HepG2 (cell line): ENCODE results near the gene TMEM221. TPM values are rescaled to one million over a fixed set of nuclear protein-coding genes. Genes with fewer than 3 reads are reported as not detected.

Experiments
- ATF4 ChIP-seq, 2 experiments: fragments of 450-650 bp in 1 of 2; sonication (generic) in 1 of 2; formaldehyde crosslinking; IDR thresholded peaks; 2 replicates each; pipeline versions ENCODE4 v1.5.0 to v1.8.0; 2020 to 2022; ENCODE audit warnings: mild to moderate bottlenecking in 1 of 2, missing genetic modification reagents in 1 of 2
- DNMT3B ChIP-seq: conservative IDR thresholded peaks from 2 replicates; pipeline ENCODE4 v1.6.1; 2016; ENCODE audit warnings: missing biosample characterization, control low read depth
- FOSL2 ChIP-seq: sonication (generic); formaldehyde crosslinking; IDR thresholded peaks from 2 replicates; pipeline ENCODE4 v1.4.0; 2020; ENCODE audit warnings: missing genetic modification reagents
- KDM2A ChIP-seq: sonication (generic); formaldehyde crosslinking; IDR thresholded peaks from 2 replicates; pipeline ENCODE4 v1.4.0; 2020; ENCODE audit warnings: low read depth, missing genetic modification reagents, borderline replicate concordance
- KIAA2018 ChIP-seq: sonication (generic); formaldehyde crosslinking; IDR thresholded peaks from 2 replicates; pipeline ENCODE4 v1.5.0; 2020; ENCODE audit warnings: mild to moderate bottlenecking, missing genetic modification reagents, borderline replicate concordance
- MTERF4 ChIP-seq: sonication (generic); formaldehyde crosslinking; IDR thresholded peaks from 2 replicates; pipeline ENCODE4 v1.8.0; 2023; ENCODE audit warnings: mild to moderate bottlenecking, missing genetic modification reagents
- MXD1 ChIP-seq: sonication (generic); formaldehyde crosslinking; IDR thresholded peaks from 2 replicates; pipeline ENCODE4 v1.4.0; 2020; ENCODE audit warnings: mild to moderate bottlenecking, missing genetic modification reagents
- NCOA5 ChIP-seq: sonication (generic); formaldehyde crosslinking; IDR thresholded peaks from 2 replicates; pipeline ENCODE4 v1.4.0; 2020; ENCODE audit warnings: missing genetic modification reagents
- NFKBIZ ChIP-seq: IDR thresholded peaks from 2 replicates; pipeline ENCODE4 v1.6.1; 2018; ENCODE audit warnings: missing genetic modification reagents, missing compliant biosample characterization
- SNRNP70 ChIP-seq: fragments of 200-400 bp; formaldehyde crosslinking; IDR thresholded peaks from 2 replicates; pipeline ENCODE4 v1.6.1; 2017; ENCODE audit warnings: mild to moderate bottlenecking, low read depth, low read length, moderate library complexity
- SRF ChIP-seq: IDR thresholded peaks from 2 replicates; pipeline ENCODE4 v1.6.1; 2011; ENCODE audit warnings: mild to moderate bottlenecking, low read depth, low read length, moderate library complexity
- ZEB1 ChIP-seq: IDR thresholded peaks from 2 replicates; pipeline ENCODE4 v1.6.1; 2012; ENCODE audit warnings: mild to moderate bottlenecking, low read depth, inconsistent platforms; ENCODE audit not compliant: insufficient replicate concordance
- ZFP62 ChIP-seq: sonication (generic); formaldehyde crosslinking; IDR thresholded peaks from 2 replicates; pipeline ENCODE4 v1.4.0; 2020; ENCODE audit warnings: missing genetic modification reagents
- ZNF709 ChIP-seq: sonication (generic); formaldehyde crosslinking; IDR thresholded peaks from 2 replicates; pipeline ENCODE4 v1.5.0; 2020; ENCODE audit warnings: mild to moderate bottlenecking, missing genetic modification reagents
- ZNF737 ChIP-seq: sonication (generic); formaldehyde crosslinking; IDR thresholded peaks from 2 replicates; pipeline ENCODE4 v1.5.0; 2020; ENCODE audit warnings: missing genetic modification reagents, mild to moderate bottlenecking, borderline replicate concordance
- ZNF749 ChIP-seq: sonication (generic); formaldehyde crosslinking; IDR thresholded peaks from 2 replicates; pipeline ENCODE4 v1.8.0; 2022; ENCODE audit warnings: mild to moderate bottlenecking, missing genetic modification reagents, moderate library complexity, borderline replicate concordance
- polyA plus RNA-seq, 8 experiments: library from polyadenylated mRNA; depleted of rRNA in 3 of 8; stranded (reverse) in 7 of 8; unstranded in 1 of 8; fragments of >200 nt; fragmentation: Illumina TruSeq in 4 of 8; extraction: Trizol in 4 of 8; gene quantifications; 2 replicates each; pipeline versions ENCODE4 v1.2.1 to v1.2.3, GENCODE V29; 2011 to 2016; ENCODE audit warnings: low read depth in 4 of 8, missing spikeins in 1 of 8, mixed read lengths in 1 of 8; ENCODE audit not compliant: insufficient read depth in 1 of 8
- total RNA-seq, 5 experiments: library from RNA; depleted of rRNA; stranded (reverse); fragments of >200 nt; fragmentation: Illumina TruSeq; extraction: Trizol; gene quantifications; 2 replicates each; pipeline ENCODE4 v1.2.3, GENCODE V29; 2016; ENCODE audit warnings: low read depth in 1 of 5
- TF ChIP-seq, protein P1 (sequence below): sonication (generic); formaldehyde crosslinking; IDR thresholded peaks from 2 replicates; pipeline ENCODE4 v1.4.0; 2020; ENCODE audit warnings: missing genetic modification reagents, mild to moderate bottlenecking, borderline replicate concordance

The TMEM221 gene
- total and polyA plus RNA-seq, 2 of the 13 experiments (the other 11 are each of a cell fraction or from before 2014, with no cell fraction given): 0.33 to 0.77 TPM

DNA sequence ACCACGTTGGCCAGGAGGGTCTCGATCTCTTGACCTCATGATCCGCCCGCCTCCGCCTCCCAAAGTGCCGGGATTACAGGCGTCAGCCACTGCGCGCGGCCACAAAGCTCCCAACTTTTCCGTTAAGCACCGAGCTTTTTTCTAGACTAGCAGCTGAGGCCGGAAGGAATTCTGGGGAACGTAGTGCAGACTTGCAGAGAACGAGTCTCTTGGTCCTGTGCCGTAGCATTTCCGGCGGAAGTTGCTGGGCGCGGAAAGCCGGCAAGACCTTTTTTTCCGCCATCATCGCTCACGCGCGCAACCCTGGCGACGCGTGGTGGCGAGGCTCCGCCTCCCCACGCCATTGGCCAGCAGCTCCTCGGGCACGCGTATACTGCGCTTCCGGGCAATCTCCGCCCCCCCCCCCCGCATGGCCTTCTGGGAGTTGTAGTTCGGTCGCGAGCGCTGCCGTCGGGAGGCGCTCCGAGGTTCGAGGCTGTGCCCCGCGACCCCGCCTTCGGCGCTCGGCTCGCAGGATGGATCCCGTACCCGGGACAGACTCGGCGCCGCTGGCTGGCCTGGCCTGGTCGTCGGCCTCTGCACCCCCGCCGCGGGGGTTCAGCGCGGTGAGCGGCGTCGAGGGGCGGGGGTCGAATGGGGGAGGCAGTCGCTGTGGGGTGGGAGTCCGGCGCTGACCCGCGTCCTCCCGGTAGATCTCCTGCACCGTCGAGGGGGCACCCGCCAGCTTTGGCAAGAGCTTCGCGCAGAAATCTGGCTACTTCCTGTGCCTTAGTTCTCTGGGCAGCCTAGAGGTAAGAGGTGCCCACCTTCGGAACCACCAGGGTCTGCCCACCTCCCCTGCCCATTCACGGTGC is 28.6 kb downstream of the TMEM221 start, which contains the start of gene MVB12A (continued):
- TF ChIP-seq, protein P1, sequence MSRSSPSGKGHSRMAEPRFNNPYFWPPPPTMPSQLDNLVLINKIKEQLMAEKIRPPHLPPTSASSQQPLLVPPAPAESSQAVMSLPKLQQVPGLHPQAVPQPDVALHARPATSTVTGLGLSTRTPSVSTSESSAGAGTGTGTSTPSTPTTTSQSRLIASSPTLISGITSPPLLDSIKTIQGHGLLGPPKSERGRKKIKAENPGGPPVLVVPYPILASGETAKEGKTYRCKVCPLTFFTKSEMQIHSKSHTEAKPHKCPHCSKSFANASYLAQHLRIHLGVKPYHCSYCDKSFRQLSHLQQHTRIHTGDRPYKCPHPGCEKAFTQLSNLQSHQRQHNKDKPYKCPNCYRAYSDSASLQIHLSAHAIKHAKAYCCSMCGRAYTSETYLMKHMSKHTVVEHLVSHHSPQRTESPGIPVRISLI: peak; percentile 96
- no peak; a peak in 1 of 4 replicates for TF ChIP-seq ATF4 (CRISPR knock-in tag; IDR thresholded peaks at IDR 0.05)
- TF ChIP-seq KIAA2018: no peak
- TF ChIP-seq ZNF749: no peak
- no peak for TF ChIP-seq NCOA5 (CRISPR knock-in tag)
- TF ChIP-seq KDM2A: peak; percentile 100
- TF ChIP-seq FOSL2 (CRISPR knock-in tag): peak; percentile 33
- TF ChIP-seq ZNF737: no peak
- TF ChIP-seq NFKBIZ (CRISPR knock-in tag): no peak
- TF ChIP-seq MXD1 (CRISPR knock-in tag): no peak; the same call in 1 of the 2 replicates
- TF ChIP-seq SNRNP70: no peak
- no peak for TF ChIP-seq ZNF709 (CRISPR knock-in tag)
- peak; percentile 72; the same call in 1 of the 2 replicates for TF ChIP-seq MTERF4
- no peak for TF ChIP-seq ZEB1
- no peak for TF ChIP-seq ZFP62 (CRISPR knock-in tag)
- TF ChIP-seq DNMT3B: no peak
- TF ChIP-seq SRF: no peak
